Body of pancreas (tissue), 4 donors: ENCODE data around the gene HES1. TPM values are rescaled to one million over a fixed set of nuclear protein-coding genes. Genes with fewer than 3 reads are reported as not detected.
A peak's percentile ranks its signal among the peaks of the same experiment; 100 is the strongest.

Experiments
- ATAC-seq: fragments of 150-250 bp; one replicate; pipeline ENCODE4 v1.9.1; 2016
- DNase-seq, 4 donors: peaks; one replicate each; pipeline ENCODE4 v3.0.0-alpha.2; 2019
- H3K27ac ChIP-seq, 4 donors: fragments of 200-600 bp; sonication (generic); 1 replicate in 3 of 4; 2 replicates in 1 of 4; pipeline versions ENCODE4 v1.5.1 to v1.6.1; 2016 to 2019; ENCODE audit warnings: mild to moderate bottlenecking in 1 of 4, mixed read lengths in 1 of 4, moderate library complexity in 1 of 4
- H3K27me3 ChIP-seq, 2 donors: fragments of 200-600 bp; sonication (generic); one replicate each; pipeline ENCODE4 v1.6.0; 2016; ENCODE audit warnings: mild to moderate bottlenecking in 1 of 2
- H3K36me3 ChIP-seq, 2 donors: fragments of 200-600 bp; sonication (generic); replicated peaks in 1 of 2; 2 replicates each; pipeline ENCODE4 v1.5.1; 2016; ENCODE audit warnings: low read depth in 2 of 2; ENCODE audit not compliant: insufficient read depth in 1 of 2
- H3K4me1 ChIP-seq: fragments of 200-600 bp; sonication (generic); one replicate; pipeline ENCODE4 v1.6.0; 2016
- H3K4me3 ChIP-seq, 2 donors: fragments of 200-600 bp; sonication (generic); 1 replicate in 1 of 2; 2 replicates in 1 of 2; pipeline ENCODE4 v1.5.1; 2016 to 2019
- H3K9me3 ChIP-seq, 3 donors: fragments of 200-600 bp; sonication (generic); 1 replicate in 2 of 3; 2 replicates in 1 of 3; pipeline ENCODE4 v1.5.1; 2016
- POLR2A ChIP-seq, 3 donors: fragments of 450-650 bp; IDR thresholded peaks; one replicate each; pipeline ENCODE4 v1.6.1; 2016; ENCODE audit warnings: antibody characterized with exemption in 3 of 3, mild to moderate bottlenecking in 2 of 3
- WGBS, 2 donors: methylation state at CpG; one replicate each; pipeline ENCODE4 v1.1.5; 2017; 5-methylcytosine and 5-hydroxymethylcytosine counted together
- intact Hi-C: fragments of 100-400 bp; cut with DNase I; formaldehyde crosslinking; loops from one replicate; pipeline ENCODE4 v1.15.1; 2023
- total RNA-seq, 2 donors: library from RNA; depleted of rRNA; stranded (reverse); fragments of >200 nt; gene quantifications; one replicate each; pipeline ENCODE4 v1.1.0, GENCODE V29; 2016
- TF ChIP-seq, protein P1 (sequence below), 7 experiments: fragments of 450-650 bp in 4 of 7; fragments of 200-600 bp in 3 of 7; sonication (generic) in 3 of 7; IDR thresholded peaks; one replicate each; pipeline ENCODE4 v1.5.1; 2016 to 2019; ENCODE audit warnings: antibody characterized with exemption in 7 of 7

Gene HES1
- total RNA-seq, 2 donors from 2014 or later, result 28.5 to 49.1 TPM

DNA sequence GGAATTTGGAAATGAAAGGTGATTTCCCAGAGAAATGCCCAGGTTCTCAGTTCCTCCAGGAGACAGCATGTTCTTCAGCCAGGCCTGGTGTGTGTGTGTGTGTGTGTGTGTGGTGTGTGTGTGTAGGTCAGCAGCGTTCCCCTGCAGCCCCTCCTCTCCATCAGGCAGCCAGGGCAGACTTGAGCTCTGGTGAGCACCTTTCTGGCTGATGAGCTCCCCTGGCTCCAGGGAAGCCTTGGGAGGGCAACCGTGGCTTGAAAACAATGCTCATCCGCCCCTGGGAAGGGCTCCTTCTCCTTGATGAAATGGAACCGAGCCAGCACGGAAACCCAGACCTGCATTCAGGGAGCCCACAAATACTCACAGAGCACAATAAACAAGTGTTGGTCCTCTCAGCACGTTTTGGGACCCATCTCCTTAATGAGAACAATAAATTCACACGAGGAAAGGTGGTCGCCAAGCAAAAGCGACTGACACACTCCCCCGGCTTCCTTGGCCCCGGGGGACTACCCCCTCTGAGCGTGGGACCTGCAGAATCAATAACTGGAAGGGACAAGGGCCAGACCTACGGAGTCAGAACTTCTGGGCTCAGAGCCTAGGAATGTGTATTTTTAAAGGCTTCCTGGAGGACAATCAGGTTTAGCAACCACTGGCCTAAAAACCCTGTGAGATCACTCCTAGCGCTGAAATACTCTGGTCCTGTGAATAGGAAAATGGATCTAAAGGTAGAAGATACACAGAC lies 38.6 kb upstream of the HES1 start:
- intact Hi-C loops, result no loop called here

DNA sequence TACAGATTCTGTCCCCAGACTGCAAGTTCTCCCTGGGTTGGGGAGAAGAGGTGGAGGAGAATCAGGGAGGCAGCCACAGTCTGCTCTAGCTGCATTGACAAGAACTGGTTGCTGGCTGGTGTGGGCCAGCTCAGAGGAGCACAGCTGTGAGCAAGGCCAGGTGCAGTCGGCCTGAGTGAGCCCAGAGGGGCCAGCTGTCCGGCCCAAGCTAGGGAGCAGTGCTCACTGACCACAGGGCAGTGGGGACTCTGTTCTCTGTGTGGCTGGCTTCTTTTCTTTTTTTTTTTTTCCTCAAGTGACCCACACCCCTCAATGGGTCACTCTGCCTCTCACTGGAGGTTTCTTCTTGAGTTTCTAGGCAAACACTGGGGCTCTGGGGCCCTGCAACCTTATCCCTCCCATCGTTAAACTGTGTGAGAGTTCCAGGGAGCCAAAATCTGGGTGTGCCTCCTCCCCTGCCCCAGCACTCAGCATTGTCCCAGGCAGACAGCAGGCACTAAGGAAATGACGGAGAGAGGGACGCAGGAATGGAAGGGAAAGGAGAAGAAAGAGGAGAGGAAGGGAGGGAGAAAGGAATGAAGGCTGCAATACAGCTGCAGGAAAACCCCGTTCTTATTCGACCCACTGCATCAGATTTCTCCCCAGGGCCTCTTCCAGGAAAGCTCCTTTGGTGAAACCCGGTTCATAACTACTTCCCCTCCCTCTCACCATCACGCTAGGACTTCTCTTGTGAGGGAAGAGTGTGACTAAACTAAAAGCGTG lies 37.7 kb upstream of the HES1 start:
- Histone ChIP-seq H3K27ac (peak overlapping the region; percentile 66 to 92 (median 84)), H3K4me3 (no peak overlapping the region), H3K9me3 (no peaks in the 10 kb centered on the region), H3K36me3 (no peaks in the 10 kb centered on the region), H3K27me3 (no peaks in the 10 kb centered on the region), H3K4me1 (peaks cover 84% of the 10 kb centered on the region)
- WGBS, 2 donors, result 41 to 55% methylated on average over 10 of the region's 10 CpGs
- intact Hi-C loops, result no loop called here
- ATAC-seq (peak; percentile 28), DNase-seq (peak; percentile 42 to 66 (median 56))
- no peak for TF ChIP-seq POLR2A (IDR thresholded peaks at IDR 0.05)
- TF ChIP-seq, protein P1, sequence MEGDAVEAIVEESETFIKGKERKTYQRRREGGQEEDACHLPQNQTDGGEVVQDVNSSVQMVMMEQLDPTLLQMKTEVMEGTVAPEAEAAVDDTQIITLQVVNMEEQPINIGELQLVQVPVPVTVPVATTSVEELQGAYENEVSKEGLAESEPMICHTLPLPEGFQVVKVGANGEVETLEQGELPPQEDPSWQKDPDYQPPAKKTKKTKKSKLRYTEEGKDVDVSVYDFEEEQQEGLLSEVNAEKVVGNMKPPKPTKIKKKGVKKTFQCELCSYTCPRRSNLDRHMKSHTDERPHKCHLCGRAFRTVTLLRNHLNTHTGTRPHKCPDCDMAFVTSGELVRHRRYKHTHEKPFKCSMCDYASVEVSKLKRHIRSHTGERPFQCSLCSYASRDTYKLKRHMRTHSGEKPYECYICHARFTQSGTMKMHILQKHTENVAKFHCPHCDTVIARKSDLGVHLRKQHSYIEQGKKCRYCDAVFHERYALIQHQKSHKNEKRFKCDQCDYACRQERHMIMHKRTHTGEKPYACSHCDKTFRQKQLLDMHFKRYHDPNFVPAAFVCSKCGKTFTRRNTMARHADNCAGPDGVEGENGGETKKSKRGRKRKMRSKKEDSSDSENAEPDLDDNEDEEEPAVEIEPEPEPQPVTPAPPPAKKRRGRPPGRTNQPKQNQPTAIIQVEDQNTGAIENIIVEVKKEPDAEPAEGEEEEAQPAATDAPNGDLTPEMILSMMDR (IDR thresholded peaks at IDR 0.05), result no peak

More for the DNA sequence above, 38.6 kb upstream of the HES1 start:
- peak in 1 of 3 donors; percentile 48 for TF ChIP-seq POLR2A (IDR thresholded peaks at IDR 0.05)
- TF ChIP-seq, protein P1 (IDR thresholded peaks at IDR 0.05), result peak in 1 of 7 experiments; percentile 18
- peak; percentile 86 for ATAC-seq
- H3K9me3 ChIP-seq, result no peaks in the 10 kb centered on the region
- peak; percentile 65 to 84 (median 75) for DNase-seq
- peaks cover 81% of the 10 kb centered on the region for H3K4me1 ChIP-seq
- H3K27ac ChIP-seq, result peak overlapping the region; percentile 66 to 92 (median 84)
- no peaks in the 10 kb centered on the region for H3K27me3 ChIP-seq
- H3K36me3 ChIP-seq, result no peaks in the 10 kb centered on the region
- no peak overlapping the region for H3K4me3 ChIP-seq
- WGBS, 2 donors, result 12 to 23% methylated on average over 11 to 14 of the region's 14 CpGs

DNA sequence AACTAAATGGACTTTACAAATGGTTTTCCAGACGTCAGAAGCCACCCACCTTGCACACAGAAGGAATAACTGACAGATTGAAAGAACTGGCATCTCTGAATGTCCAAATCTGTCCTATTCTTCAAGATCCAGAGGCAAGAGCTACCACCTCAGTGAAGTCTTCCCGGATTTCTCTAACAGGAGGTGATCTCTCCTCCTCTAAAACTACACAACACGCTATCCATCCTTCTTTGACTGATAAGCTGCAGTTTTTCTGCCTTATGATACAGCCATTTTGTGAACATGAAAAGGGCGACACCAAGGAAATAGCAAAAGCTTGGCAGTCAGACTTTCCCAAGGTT lies 37.1 kb upstream of the HES1 start:
- Histone ChIP-seq H3K27ac (peak overlapping the region in 3 of 4 donors; percentile 84 to 92 (median 84)), H3K9me3 (no peaks in the 10 kb centered on the region), H3K4me1 (peaks cover 79% of the 10 kb centered on the region), H3K27me3 (no peaks in the 10 kb centered on the region), H3K36me3 (no peaks in the 10 kb centered on the region), H3K4me3 (no peak overlapping the region)
- TF ChIP-seq, protein P1 (IDR thresholded peaks at IDR 0.05), result no peak
- no peak for TF ChIP-seq POLR2A (IDR thresholded peaks at IDR 0.05)
- DNase-seq, result no peak
- WGBS, 2 donors, result 80 to 95% methylated on average over 4 of the region's 4 CpGs
- intact Hi-C loops, result no loop called here
- no peak for ATAC-seq

DNA sequence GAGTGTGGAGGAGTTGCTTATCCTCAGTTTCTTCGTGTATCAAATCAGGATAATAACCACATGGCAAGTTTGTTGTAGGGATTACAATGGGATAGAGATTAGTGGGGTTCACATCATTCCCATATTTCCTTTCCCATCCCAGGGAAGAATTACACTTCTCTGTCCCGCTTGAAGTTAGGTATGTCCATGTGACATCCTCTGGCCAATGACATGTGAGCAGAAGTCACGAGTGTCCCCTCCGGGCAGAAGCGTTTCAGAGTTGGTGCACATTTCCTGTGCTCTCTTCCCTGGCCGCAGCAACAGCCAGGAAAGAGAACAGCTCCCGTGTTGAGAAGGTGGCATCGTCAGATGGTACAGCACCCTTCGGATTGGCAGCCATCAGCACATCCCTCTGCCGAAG lies 36.7 kb upstream of the HES1 start:
- Histone ChIP-seq H3K36me3 (no peaks in the 10 kb centered on the region), H3K4me1 (peaks cover 81% of the 10 kb centered on the region), H3K4me3 (no peak overlapping the region), H3K9me3 (no peaks in the 10 kb centered on the region), H3K27me3 (no peaks in the 10 kb centered on the region), H3K27ac (peak overlapping the region in 1 of 4 donors; percentile 92)
- intact Hi-C loops, result no loop called here
- no peak for DNase-seq
- TF ChIP-seq, protein P1 (IDR thresholded peaks at IDR 0.05), result no peak
- TF ChIP-seq POLR2A (IDR thresholded peaks at IDR 0.05), result no peak
- ATAC-seq, result no peak
- 72 to 84% methylated on average over 9 to 10 of the region's 10 CpGs for WGBS, 2 donors
